ENCODE measurements around the gene DIS3L2.

DNA sequence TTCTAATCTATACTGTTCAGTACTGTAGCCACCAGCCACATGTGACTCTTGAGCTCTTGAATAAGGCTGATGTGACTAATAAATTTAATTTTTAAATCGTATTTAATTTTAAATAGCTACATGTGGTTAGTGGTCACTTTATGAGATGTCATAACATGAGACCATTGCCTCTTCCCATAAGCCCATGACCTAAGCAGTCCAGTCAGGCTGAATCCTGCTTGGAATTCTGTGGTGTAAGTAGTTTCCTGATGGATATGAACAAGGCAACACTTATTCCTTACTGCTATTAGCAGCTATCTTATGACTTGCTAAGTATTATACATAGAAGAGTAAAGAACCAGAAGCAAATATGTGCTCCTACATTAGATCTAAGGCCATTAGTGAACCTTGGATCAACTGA is 150.0 kb downstream of the DIS3L2 start:
- TF ChIP-seq, protein P1, sequence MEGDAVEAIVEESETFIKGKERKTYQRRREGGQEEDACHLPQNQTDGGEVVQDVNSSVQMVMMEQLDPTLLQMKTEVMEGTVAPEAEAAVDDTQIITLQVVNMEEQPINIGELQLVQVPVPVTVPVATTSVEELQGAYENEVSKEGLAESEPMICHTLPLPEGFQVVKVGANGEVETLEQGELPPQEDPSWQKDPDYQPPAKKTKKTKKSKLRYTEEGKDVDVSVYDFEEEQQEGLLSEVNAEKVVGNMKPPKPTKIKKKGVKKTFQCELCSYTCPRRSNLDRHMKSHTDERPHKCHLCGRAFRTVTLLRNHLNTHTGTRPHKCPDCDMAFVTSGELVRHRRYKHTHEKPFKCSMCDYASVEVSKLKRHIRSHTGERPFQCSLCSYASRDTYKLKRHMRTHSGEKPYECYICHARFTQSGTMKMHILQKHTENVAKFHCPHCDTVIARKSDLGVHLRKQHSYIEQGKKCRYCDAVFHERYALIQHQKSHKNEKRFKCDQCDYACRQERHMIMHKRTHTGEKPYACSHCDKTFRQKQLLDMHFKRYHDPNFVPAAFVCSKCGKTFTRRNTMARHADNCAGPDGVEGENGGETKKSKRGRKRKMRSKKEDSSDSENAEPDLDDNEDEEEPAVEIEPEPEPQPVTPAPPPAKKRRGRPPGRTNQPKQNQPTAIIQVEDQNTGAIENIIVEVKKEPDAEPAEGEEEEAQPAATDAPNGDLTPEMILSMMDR (conservative IDR thresholded peaks at IDR 0.05; ENCODE audit: low read length): no peak
- no peak for TF ChIP-seq EZH2phosphoT487 (IDR thresholded peaks at IDR 0.05; ENCODE audit: borderline replicate concordance)
